GM19324 (cell line): ENCODE data around the gene DDX25.
"Not testable (repeated sequence)": the region's sequence is repeated elsewhere in the genome, so short reads cannot be mapped to it uniquely, and the experiment has no call there.

Experiments
- ATAC-seq: cut with Tn5 transposase; IDR thresholded peaks from one replicate; pipeline ENCODE4 v1.9.1; 2021; ENCODE audit warnings: mild to moderate bottlenecking, moderate library complexity; ENCODE audit not compliant: unreplicated experiment, low FRiP score

The DDX25 gene

GRCh38 chr11:125903711-125904659 is at the start of gene DDX25:
TSS of gene DDX25 (plus strand) at chr11:125904508. CDS start at chr11:125904518, 10 bp downstream.
- ATAC-seq = no peak

GRCh38 chr11:125857670-125858069 is 46.6 kb upstream of the DDX25 start:
- ATAC-seq = not testable (repeated sequence)

- not testable (repeated sequence) for ATAC-seq
Measured at GRCh38 chr11:125862786-125863185, 41.5 kb upstream of the DDX25 start.

GRCh38 chr11:125865354-125865753 is 39.0 kb upstream of the DDX25 start:
- ATAC-seq = not testable (repeated sequence)

- ATAC-seq = no peak
Measured at GRCh38 chr11:125869521-125869920, 34.8 kb upstream of the DDX25 start.

- no peak for ATAC-seq
Measured at GRCh38 chr11:125871391-125872137, 32.7 kb upstream of the DDX25 start.

- no peak for ATAC-seq
Measured at GRCh38 chr11:125872138-125872491, 32.2 kb upstream of the DDX25 start.

GRCh38 chr11:125873881-125874555 is 30.3 kb upstream of the DDX25 start:
- no peak for ATAC-seq

GRCh38 chr11:125874556-125875124 is 29.7 kb upstream of the DDX25 start:
- peak; percentile 49 for ATAC-seq

GRCh38 chr11:125881291-125881690 is 23.0 kb upstream of the DDX25 start:
- ATAC-seq = no peak

GRCh38 chr11:125883375-125883774 is 20.9 kb upstream of the DDX25 start:
- no peak for ATAC-seq

- peak; percentile 21 for ATAC-seq
Measured at GRCh38 chr11:125886997-125887372, 17.3 kb upstream of the DDX25 start.

GRCh38 chr11:125887373-125888324 is 16.7 kb upstream of the DDX25 start, which contains the start of gene HYLS1:
TSS of gene HYLS1 (plus strand) at chr11:125887668. CDS start at chr11:125899369, 11,701 bp downstream.
- ATAC-seq = peak; percentile 95

GRCh38 chr11:125890447-125891100 is 13.7 kb upstream of the DDX25 start:
- ATAC-seq = no peak

- ATAC-seq = no peak
Measured at GRCh38 chr11:125892071-125892470, 12.2 kb upstream of the DDX25 start.

- no peak for ATAC-seq
Measured at GRCh38 chr11:125892994-125893393, 11.3 kb upstream of the DDX25 start.

GRCh38 chr11:125901872-125902271 is 2.4 kb upstream of the DDX25 start:
- no peak for ATAC-seq

GRCh38 chr11:125902277-125902926 is 1.9 kb upstream of the DDX25 start:
- no peak for ATAC-seq
